GM19025 (cell line): Measurements from ENCODE around the gene CSAD.
"Not testable (repeated sequence)": the region's sequence is repeated elsewhere in the genome, so short reads cannot be mapped to it uniquely, and the experiment has no call there.

Experiments used
- ATAC-seq: cut with Tn5 transposase; IDR thresholded peaks from one replicate; pipeline ENCODE4 v1.9.1; 2021; ENCODE audit warnings: mild to moderate bottlenecking, low read depth, moderate library complexity; ENCODE audit not compliant: unreplicated experiment

The CSAD gene

GRCh38 chr12:53184828-53185227 is 4.1 kb upstream of the CSAD start:
- ATAC-seq, result no peak

GRCh38 chr12:53182903-53183302 is 2.2 kb upstream of the CSAD start:
- ATAC-seq, result no peak

GRCh38 chr12:53181935-53182334 is 1.2 kb upstream of the CSAD start:
- ATAC-seq, result no peak

GRCh38 chr12:53180931-53181645 is 363 bp upstream of the CSAD start:
- peak; percentile 44 for ATAC-seq

GRCh38 chr12:53179687-53180219 is 972 bp downstream of the CSAD start:
- no peak for ATAC-seq

- ATAC-seq, result not testable (repeated sequence)
Observed at GRCh38 chr12:53178803-53179202, 1.9 kb downstream of the CSAD start.

- ATAC-seq, result not testable (repeated sequence)
Observed at GRCh38 chr12:53177447-53177846, 3.3 kb downstream of the CSAD start.

GRCh38 chr12:53176750-53177149 is 4.0 kb downstream of the CSAD start:
- ATAC-seq, result no peak

- no peak for ATAC-seq
Observed at GRCh38 chr12:53174881-53175491, 5.7 kb downstream of the CSAD start.

GRCh38 chr12:53173085-53173715 is 7.5 kb downstream of the CSAD start:
- no peak for ATAC-seq

GRCh38 chr12:53172352-53172751 is 8.4 kb downstream of the CSAD start:
- ATAC-seq, result no peak

- no peak for ATAC-seq
Observed at GRCh38 chr12:53171725-53172329, 8.9 kb downstream of the CSAD start.

GRCh38 chr12:53170876-53171724 is 9.6 kb downstream of the CSAD start:
- no peak for ATAC-seq

- ATAC-seq, result no peak
Observed at GRCh38 chr12:53170215-53170614, 10.5 kb downstream of the CSAD start.

GRCh38 chr12:53169644-53170043 is 11.1 kb downstream of the CSAD start:
- no peak for ATAC-seq

- ATAC-seq, result no peak
Observed at GRCh38 chr12:53166837-53167236, 13.9 kb downstream of the CSAD start.

GRCh38 chr12:53163008-53163407 is 17.7 kb downstream of the CSAD start:
- not testable (repeated sequence) for ATAC-seq

- no peak for ATAC-seq
Observed at GRCh38 chr12:53161119-53161911, 19.4 kb downstream of the CSAD start.

- no peak for ATAC-seq
Observed at GRCh38 chr12:53160673-53161072, 20.1 kb downstream of the CSAD start.
